KOPT-K1 (cell line): ENCODE measurements around the gene WNT11.

Experiments
- H3K27ac ChIP-seq: fragments of 200-600 bp; sonication (generic); 2 replicates; pipeline ENCODE4 v1.5.1; 2016; ENCODE audit warnings: antibody characterized with exemption, mild to moderate bottlenecking, low read depth, low read length; ENCODE audit not compliant: poor library complexity, severe bottlenecking
- H3K36me3 ChIP-seq: fragments of 200-600 bp; sonication (generic); 2 replicates; pipeline ENCODE4 v1.5.1; 2017; ENCODE audit warnings: antibody characterized with exemption, mild to moderate bottlenecking, low read length, moderate library complexity; ENCODE audit not compliant: insufficient read depth
- H3K9me3 ChIP-seq: fragments of 200-600 bp; sonication (generic); 2 replicates; pipeline ENCODE4 v1.5.1; 2017; ENCODE audit warnings: antibody characterized with exemption, low read length, mild to moderate bottlenecking; ENCODE audit not compliant: insufficient read depth, poor library complexity, severe bottlenecking

Gene WNT11

DNA sequence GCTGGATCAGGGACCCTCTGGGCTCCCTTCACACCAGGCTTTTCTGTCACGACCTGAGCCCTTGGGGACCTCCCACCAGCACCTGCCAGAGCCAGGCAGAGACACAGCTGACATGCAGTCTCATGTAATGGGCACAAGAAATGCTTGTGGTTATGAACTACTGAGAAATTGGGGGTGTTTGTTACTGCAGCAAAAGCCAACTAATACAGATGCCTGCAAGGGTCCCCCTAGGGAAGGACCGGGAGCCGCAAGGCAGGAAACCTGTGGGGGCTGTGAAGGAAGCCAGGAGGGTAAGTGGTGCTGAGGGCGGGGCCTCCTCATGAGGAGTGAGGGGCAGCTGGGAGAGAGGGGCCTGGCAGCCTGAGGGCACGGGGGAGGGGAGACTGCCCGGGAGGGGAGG lies 16.6 kb downstream of the WNT11 start:
- no peaks in the 10 kb centered on the region for H3K9me3 ChIP-seq
- H3K27ac ChIP-seq = no peak overlapping the region
- no peaks in the 10 kb centered on the region for H3K36me3 ChIP-seq

DNA sequence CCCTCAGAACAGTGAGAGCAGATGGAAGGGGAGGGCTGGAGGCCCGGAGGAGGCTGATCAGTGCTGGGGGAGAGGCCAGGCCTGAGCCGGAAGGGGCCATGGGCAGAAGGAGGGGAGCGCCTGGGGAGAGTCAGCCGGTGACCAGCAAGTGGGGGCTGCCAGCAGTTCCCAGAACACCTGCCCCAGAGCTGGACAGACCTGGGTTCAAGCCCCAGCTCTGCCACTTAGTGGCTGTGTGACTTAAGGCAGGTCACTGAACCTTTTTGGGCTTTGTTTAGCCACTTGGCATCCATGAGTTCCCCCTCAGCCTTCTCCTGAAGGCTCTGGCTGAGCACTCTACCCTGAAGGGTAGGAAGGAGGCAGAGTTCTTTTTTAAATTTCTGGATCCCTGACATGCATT lies 17.4 kb downstream of the WNT11 start:
- no peaks in the 10 kb centered on the region for H3K9me3 ChIP-seq
- H3K36me3 ChIP-seq = no peaks in the 10 kb centered on the region
- no peak overlapping the region for H3K27ac ChIP-seq

DNA sequence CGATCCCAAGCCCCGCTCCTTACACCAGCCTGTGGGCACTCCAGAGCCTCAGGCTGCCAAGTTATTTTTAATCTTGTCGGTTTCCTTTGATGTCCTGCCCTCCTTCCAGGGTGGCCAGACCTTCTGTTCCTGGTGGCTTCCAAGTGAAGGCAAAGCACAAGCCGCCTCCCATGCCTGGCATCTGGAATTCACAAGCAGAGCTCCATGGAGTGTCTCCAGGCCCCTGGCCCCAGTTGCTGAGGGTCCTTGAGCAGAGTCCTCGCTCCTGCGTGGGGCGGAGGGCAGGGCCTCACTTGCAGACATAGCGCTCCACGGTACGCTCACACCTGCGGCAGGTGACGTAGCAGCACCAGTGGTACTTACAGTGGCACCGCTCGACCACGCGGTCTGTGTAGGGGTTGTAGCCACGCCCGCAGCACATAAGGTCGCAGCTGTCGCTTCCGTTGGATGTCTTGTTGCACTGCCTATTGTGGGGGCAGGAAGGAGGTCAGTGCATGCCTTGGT lies 19.5 kb downstream of the WNT11 start:
- Histone ChIP-seq H3K9me3 (no peaks in the 10 kb centered on the region), H3K27ac (no peak overlapping the region), H3K36me3 (no peaks in the 10 kb centered on the region)

DNA sequence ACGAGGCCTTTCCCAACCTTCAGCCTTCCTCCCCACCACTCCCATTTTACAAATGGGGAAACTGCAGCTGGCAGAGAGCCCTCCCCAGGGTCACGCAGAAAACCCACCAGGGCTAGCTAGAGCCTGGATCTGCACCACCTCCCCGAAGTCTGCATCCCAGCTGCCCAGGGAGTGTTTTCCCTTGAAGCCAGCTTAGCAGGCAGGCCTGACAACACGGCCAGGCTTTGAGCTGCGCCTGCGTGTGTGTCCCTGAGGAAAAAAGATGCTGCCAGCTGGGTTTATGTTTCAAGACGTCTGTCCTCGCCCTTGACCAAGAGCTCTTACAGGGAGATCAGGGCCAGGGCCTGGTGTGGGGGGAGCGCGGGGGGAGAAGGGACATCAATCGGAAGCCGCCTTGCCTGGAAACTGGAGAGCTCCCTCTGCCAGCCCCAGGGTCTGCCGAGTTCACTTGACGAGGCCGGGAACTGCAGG lies 20.3 kb downstream of the WNT11 start:
- no peaks in the 10 kb centered on the region for H3K9me3 ChIP-seq
- H3K36me3 ChIP-seq = no peaks in the 10 kb centered on the region
- H3K27ac ChIP-seq = no peak overlapping the region

DNA sequence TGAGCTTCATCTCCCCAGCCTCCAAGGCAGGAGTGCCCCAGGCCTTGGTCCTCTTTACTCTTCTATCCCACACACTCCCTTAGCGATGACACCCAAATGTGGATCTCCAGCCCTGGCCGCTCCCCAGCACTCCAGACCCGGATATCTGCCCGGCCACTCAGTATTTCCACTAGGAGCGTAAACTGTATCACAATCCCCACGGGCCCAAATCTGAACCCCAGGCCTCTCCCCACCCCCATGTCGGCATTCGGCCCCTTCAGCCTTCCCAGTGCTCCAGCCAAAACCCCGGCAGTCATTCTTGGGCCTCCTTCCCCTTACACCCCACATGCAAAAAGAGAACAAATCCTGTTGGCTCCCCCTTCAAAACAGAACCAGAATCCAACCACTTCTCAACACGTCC lies 20.8 kb downstream of the WNT11 start:
- Histone ChIP-seq H3K27ac (no peak overlapping the region), H3K9me3 (no peaks in the 10 kb centered on the region), H3K36me3 (no peaks in the 10 kb centered on the region)

DNA sequence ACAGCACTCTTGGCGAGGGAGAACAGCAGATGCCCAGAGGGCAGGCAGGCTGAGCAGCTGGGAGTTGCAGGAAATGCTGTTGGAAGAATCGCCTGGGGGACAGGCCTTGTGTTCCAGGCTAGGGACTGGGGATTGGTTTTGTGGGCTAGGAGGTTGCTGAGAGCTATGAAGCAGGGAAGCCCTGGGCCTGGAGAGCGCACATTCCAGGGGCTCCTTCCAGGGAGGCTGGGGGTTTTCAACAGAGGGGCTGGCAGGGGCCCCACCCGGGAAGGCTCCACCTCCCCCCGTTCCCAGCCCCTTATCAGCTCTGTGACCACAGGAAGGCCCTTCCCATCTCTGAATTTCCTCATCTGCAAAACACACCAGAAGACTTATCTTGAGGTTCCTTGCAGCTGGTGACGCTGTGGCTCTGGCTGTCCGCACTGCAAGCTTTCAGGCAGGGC lies 21.7 kb downstream of the WNT11 start:
- Histone ChIP-seq H3K9me3 (no peaks in the 10 kb centered on the region), H3K27ac (no peak overlapping the region), H3K36me3 (no peaks in the 10 kb centered on the region)

DNA sequence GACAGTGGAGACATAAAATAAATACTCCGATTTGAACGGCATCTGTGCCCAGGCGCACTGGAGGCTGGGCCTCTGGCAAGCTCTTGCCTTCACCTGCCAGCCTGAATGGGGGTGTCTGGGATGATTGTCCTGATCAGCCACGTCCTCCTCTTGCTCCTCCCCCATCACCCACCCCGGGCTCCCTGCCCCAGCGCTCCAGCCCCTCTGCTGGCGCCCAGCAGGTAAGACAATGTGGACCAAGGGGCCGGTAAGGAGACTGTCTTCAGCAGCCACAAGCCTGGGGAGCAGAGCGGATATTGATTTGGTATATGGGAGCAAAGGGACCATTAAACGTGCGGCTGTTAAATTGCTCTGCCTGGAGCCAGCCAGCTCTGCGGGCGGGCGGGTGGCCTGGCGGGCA lies 24.9 kb downstream of the WNT11 start:
- Histone ChIP-seq H3K9me3 (no peaks in the 10 kb centered on the region), H3K27ac (no peak overlapping the region), H3K36me3 (no peaks in the 10 kb centered on the region)

DNA sequence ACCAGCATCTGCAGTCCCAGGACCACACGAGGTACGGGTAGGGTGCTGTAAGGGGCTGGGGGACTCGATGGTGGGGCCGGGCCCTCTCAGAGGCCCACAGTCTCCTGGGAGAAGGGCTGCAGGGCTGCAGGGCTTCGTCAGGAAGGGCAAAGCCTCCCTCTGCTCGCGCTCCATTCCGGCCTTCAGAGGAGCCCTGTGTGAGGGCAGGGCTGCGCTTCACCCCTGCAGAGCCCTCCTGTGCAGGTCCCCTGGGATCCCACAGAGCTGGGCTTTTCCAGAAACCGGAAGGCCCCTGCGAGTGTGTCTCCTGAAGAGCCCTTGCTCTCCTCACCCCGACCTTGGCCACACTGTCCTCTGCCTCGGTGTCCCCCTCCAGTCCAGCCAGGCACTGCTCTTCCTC lies 27.2 kb downstream of the WNT11 start:
- H3K36me3 ChIP-seq = no peaks in the 10 kb centered on the region

DNA sequence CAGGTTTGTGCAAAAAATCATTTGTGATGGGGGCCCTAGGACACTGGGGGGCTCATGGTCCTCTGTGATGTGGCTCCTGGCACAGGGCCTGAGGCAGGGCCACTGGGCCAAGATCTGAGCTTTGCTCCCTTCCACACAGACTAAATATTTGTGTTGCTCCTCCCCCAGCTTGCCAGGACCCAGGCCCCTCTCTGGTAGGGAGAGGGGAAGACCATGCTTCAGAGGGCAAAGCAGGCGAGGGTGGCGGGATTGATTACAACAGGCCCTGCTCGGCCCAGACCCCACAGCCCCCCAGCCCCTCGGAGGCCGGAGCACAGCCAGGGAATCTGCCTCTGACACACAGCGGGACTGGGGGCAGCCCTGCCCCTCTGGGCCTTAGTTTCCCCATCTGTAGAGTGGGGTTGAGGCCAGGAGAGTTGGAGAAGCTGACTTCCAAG lies 29.0 kb downstream of the WNT11 start:
- H3K9me3 ChIP-seq = no peaks in the 10 kb centered on the region
- no peaks in the 10 kb centered on the region for H3K36me3 ChIP-seq
- H3K27ac ChIP-seq = no peak overlapping the region

More for the DNA sequence above, 27.2 kb downstream of the WNT11 start:
- no peak overlapping the region for H3K27ac ChIP-seq
- H3K9me3 ChIP-seq = no peaks in the 10 kb centered on the region

DNA sequence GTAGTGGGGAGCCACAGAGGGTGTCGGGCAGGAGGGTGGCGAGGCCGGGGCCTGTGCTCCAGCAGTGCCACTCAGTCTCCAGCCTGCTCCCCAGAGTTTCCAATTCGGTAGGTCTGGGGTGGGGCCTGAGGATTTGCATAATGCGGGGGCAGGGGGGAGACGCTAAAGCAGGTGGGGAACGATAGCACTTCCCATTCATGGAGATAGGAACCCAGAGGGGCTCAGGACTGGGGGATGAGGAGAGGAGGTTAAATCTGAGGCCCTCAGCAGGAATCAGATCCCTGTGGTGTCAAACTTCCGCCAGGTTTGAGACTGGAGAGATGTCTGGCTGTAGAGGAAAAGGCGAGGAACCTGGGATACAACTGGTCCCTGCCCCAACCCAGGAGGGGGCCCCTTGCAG lies 29.8 kb downstream of the WNT11 start:
- Histone ChIP-seq H3K27ac (no peak overlapping the region), H3K36me3 (no peaks in the 10 kb centered on the region), H3K9me3 (no peaks in the 10 kb centered on the region)

DNA sequence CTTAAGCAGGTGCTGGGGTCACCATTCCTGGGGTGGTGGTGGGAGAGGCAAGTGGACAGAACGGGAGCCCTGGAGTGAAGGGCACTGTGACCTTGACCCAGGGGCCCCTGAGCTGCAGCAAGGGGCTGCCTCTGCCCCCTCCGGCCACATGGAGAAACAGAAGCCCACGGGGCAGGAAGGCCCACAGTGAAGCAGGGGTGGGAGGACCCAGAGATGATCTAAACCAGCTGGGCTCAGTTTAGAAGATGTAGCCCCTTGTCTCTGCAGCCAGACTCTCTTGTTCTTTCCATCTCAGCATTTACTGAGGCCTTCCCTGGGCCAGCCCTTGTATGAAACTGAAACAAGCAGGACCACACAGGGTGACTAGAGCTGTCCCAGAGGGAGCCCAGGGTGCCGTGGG lies 30.5 kb downstream of the WNT11 start:
- H3K27ac ChIP-seq = no peak overlapping the region
- no peaks in the 10 kb centered on the region for H3K9me3 ChIP-seq
- no peaks in the 10 kb centered on the region for H3K36me3 ChIP-seq

DNA sequence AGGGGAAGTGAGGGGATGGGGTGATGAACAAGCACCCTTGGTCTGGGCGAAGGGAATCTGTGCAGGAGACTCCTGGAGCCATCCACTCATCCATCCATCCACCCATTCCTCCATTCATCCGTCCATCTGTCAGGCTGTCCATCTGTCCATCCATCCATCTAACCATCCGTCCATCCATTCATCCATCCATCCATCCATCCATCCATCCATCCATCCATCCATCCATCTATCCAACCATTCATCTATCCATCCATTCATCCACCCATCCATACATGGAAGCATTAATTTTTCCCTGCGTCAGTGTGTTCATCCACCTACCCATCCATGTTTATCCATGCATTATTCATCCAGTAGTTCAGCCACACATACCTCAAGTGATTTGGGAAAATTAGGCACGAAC lies 32.0 kb downstream of the WNT11 start:
- H3K36me3 ChIP-seq = no peaks in the 10 kb centered on the region
- H3K9me3 ChIP-seq = no peaks in the 10 kb centered on the region
- no peak overlapping the region for H3K27ac ChIP-seq

DNA sequence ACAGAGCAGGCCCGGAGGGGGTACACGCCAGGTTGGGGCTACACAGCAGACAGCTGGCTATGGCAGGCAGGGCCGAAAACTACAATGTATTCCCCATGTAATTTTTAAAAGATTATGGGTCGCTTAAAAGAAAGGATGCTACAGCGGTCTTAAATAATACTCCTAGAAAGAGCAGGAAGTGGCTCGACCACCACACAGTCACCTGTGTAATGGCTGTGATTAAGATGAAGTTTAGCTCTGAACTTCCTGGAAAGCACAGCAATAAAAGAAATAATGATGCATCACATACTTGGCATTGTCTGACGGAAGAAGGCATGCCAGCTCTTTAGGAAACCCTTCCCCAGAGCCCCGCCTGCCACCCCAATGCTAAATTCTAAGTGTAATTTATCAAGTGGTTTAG lies 32.6 kb downstream of the WNT11 start:
- Histone ChIP-seq H3K27ac (no peak overlapping the region), H3K9me3 (no peaks in the 10 kb centered on the region), H3K36me3 (no peaks in the 10 kb centered on the region)

DNA sequence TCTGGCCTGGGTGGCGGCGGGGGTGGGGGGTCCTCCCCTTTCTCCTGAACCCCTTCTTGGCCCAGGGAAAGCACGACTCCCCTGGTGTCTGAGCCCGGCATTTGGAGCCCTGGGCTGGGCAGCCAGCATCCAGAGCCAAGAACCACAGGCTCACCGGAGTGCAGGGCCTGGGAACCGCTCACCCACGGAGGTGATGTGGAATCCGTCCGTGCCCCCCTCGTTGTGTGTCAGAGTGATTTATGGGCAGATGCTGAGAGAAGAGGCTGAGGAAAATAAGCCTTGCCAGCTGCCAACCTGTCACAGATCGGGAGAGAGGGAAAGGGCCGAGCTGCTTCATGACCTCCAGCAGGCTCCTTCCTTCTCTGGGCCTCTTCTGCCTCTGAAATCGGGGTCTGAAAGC lies 33.7 kb downstream of the WNT11 start:
- no peaks in the 10 kb centered on the region for H3K9me3 ChIP-seq
- H3K36me3 ChIP-seq = no peaks in the 10 kb centered on the region
- no peak overlapping the region for H3K27ac ChIP-seq

DNA sequence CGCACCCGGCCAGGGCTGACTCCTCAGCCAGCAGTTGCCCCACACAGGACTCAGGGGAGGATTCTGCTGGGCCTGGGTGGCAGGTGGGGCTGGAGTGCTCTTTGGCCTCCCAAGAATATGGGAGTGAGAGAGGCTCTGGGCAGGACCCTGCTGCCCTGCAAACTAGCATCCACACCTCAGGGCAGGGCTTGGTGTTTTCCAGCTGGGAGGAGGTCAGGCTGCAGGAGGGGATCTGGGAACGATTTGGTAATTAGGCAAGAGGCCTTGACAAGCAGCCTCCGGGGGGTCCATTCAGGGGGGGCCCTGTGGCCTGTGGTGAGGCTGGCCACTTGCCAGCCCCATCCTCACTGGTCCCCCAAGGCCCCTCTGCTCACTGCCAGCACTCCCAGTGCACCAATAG lies 35.8 kb downstream of the WNT11 start:
- no peaks in the 10 kb centered on the region for H3K36me3 ChIP-seq
- H3K9me3 ChIP-seq = no peaks in the 10 kb centered on the region
- H3K27ac ChIP-seq = no peak overlapping the region

DNA sequence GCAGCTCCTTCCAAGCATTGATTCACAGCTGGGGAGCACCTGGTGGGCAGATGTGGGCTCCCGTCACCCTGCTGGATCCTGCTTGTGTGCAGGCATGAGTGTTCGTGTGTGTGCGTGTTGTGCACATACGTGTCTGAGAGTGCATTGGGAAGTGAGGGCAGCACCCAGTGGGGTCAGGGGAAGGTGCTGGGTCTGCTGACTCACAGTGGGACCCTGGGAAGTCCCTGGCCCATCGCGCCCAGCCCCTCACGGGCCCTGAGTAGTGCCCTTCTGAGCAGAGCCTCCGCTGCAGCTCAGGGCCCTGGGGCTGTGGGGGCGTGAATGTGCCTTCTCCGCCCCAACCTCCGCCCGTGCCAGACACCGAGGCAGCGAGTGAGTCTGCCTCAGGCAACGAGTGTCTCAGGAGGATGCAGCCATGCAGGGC lies 36.8 kb downstream of the WNT11 start:
- no peaks in the 10 kb centered on the region for H3K36me3 ChIP-seq
- H3K27ac ChIP-seq = no peak overlapping the region
- H3K9me3 ChIP-seq = no peaks in the 10 kb centered on the region
